SKM-1 treated with dmso at 0.1 percent for 144 hours (cell line): ENCODE data around the gene CIDEB.

Experiments
- DNase-seq: peaks from one replicate; lab custom pipeline; 2025; ENCODE audit not compliant: unreplicated experiment; lab: John Stamatoyannopoulos, UW

The CIDEB gene

GRCh38 chr14:24291446-24292117 is 16.2 kb downstream of the CIDEB start:
- no peak for DNase-seq

- DNase-seq = no peak
Observed at GRCh38 chr14:24290746-24291145, 17.0 kb downstream of the CIDEB start.

- no peak for DNase-seq
Observed at GRCh38 chr14:24289649-24290280, 18.0 kb downstream of the CIDEB start.

GRCh38 chr14:24286996-24287395 is 20.8 kb downstream of the CIDEB start:
- DNase-seq = no peak

- DNase-seq = no peak
Observed at GRCh38 chr14:24285351-24285750, 22.4 kb downstream of the CIDEB start.

- DNase-seq = no peak
Observed at GRCh38 chr14:24284501-24285035, 23.2 kb downstream of the CIDEB start.

GRCh38 chr14:24283796-24284460 is 23.8 kb downstream of the CIDEB start:
- no peak for DNase-seq

- DNase-seq = no peak
Observed at GRCh38 chr14:24282736-24283135, 25.0 kb downstream of the CIDEB start.

GRCh38 chr14:24281636-24282035 is 26.1 kb downstream of the CIDEB start:
- DNase-seq = no peak

GRCh38 chr14:24280797-24281460 is 26.8 kb downstream of the CIDEB start:
- DNase-seq = no peak

GRCh38 chr14:24279301-24280186 is 28.2 kb downstream of the CIDEB start:
- no peak for DNase-seq

GRCh38 chr14:24278424-24278823 is 29.4 kb downstream of the CIDEB start:
- no peak for DNase-seq

- DNase-seq = peak; percentile 67
Observed at GRCh38 chr14:24277606-24278321, 30.0 kb downstream of the CIDEB start.

GRCh38 chr14:24277071-24277470 is 30.7 kb downstream of the CIDEB start:
- DNase-seq = no peak

- DNase-seq = peak; percentile 63
Observed at GRCh38 chr14:24274101-24274543, 33.7 kb downstream of the CIDEB start.

- DNase-seq = no peak
Observed at GRCh38 chr14:24273422-24273998, 34.3 kb downstream of the CIDEB start.

- DNase-seq = no peak
Observed at GRCh38 chr14:24272467-24272866, 35.3 kb downstream of the CIDEB start.

GRCh38 chr14:24271834-24272263 is 35.9 kb downstream of the CIDEB start:
- no peak for DNase-seq

GRCh38 chr14:24271134-24271833 is 36.5 kb downstream of the CIDEB start, which contains the start of gene RABGGTA:
RABGGTA (minus strand) TSS chr14:24271597; CDS start chr14:24271115, 482 bp downstream.
- peak; percentile 52 for DNase-seq
